ENCODE measurements around the gene ARMC5. TPM values are rescaled to one million over a fixed set of nuclear protein-coding genes. Genes with fewer than 3 reads are reported as not detected.

ARMC5 gene
- polyA plus RNA-seq, 2 of the 4 experiments (the other 2 are of a cell fraction): 3.2 to 6.1 TPM

DNA sequence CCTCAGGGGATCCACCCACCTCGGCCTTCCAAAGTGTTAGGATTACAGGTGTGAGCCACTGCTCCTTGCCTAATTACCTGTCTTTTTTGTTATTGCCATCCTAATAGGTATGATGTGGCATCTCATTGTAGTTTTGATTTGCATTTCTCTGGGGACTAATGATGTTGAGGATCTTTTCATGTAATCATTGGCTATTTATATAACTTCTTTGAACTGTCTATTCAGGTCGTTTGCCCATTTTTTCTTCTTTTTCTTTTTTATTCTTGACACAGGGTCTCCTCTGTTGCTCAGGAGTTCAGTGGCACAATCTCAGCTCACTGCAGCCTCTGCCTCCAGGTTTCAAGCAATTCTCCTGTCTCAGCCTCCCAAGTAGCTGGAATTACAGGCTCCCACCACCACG lies 11.3 kb downstream of the ARMC5 start:
- DNase-seq (ENCODE audit: low read depth in 1 of 2, low spot score in 1 of 2) (no peak), ATAC-seq (no peak), FAIRE-seq (no peak)
- TF ChIP-seq HOXA7 (CRISPR knock-in tag; IDR thresholded peaks at IDR 0.05) (no peak), EP300 (IDR thresholded peaks at IDR 0.05) (no peak), ESRRA (IDR thresholded peaks at IDR 0.05; ENCODE audit: borderline replicate concordance, low read length) (no peak), E2F6 (IDR thresholded peaks at IDR 0.05; ENCODE audit: borderline replicate concordance, low read depth) (no peak), JUNB (IDR thresholded peaks at IDR 0.05) (no peak), RNF2 (IDR thresholded peaks at IDR 0.05; ENCODE audit: borderline replicate concordance, low read depth) (no peak), HMGXB4 (CRISPR knock-in tag; IDR thresholded peaks at IDR 0.05; ENCODE audit: borderline replicate concordance) (no peak), MAFK (IDR thresholded peaks at IDR 0.05; ENCODE audit: partially characterized antibody) (no peak), KDM1A (IDR thresholded peaks at IDR 0.05; ENCODE audit: low read depth) (no peak), NR3C1 (IDR thresholded peaks at IDR 0.05) (no peak), GATA3 (IDR thresholded peaks at IDR 0.05; ENCODE audit: borderline replicate concordance) (no peak), CBX8 (IDR thresholded peaks at IDR 0.05) (no peak), BHLHE40 (IDR thresholded peaks at IDR 0.05; ENCODE audit: low read depth, low read length) (no peak), ZNF302 (CRISPR knock-in tag; IDR thresholded peaks at IDR 0.05) (no peak), NFE2L2 (conservative IDR thresholded peaks at IDR 0.05; ENCODE audit: low read length) (no peak), FOXS1 (CRISPR knock-in tag; IDR thresholded peaks at IDR 0.05) (no peak), EHF (CRISPR knock-in tag; IDR thresholded peaks at IDR 0.05) (no peak), RAD21 (conservative IDR thresholded peaks at IDR 0.05 in 1 of 2, IDR thresholded peaks at IDR 0.05 in 1 of 2) (no peak), ZC3H11A (IDR thresholded peaks at IDR 0.05) (no peak)
- POLR2A ChIA-PET: interaction anchor here (2.2 kb wide), 1 partner anchor 10 kb away, joined by 13 read pairs; no protein-coding TSS in a partner anchor
- CTCF ChIA-PET: interaction anchor here (4.8 kb wide), 1 partner anchor 11 kb away, joined by 28 read pairs; the partner anchor contains the start of gene ARMC5
- peaks cover 9% of the 10 kb centered on the region for H3K4me1 ChIP-seq
- no peak overlapping the region for H3K4me3 ChIP-seq
- peak overlapping the region in 1 of 2 experiments; percentile 99; a peak in 3 of 6 replicates for H3K27ac ChIP-seq
- peak overlapping the region; percentile 92; the same call in 1 of the 3 replicates for H3K4me2 ChIP-seq
- no peaks in the 10 kb centered on the region for H3K9me3 ChIP-seq
- 67% methylated on average over 3 of the region's 3 CpGs for WGBS (ENCODE audit: missing lambda C conversion rate)

DNA sequence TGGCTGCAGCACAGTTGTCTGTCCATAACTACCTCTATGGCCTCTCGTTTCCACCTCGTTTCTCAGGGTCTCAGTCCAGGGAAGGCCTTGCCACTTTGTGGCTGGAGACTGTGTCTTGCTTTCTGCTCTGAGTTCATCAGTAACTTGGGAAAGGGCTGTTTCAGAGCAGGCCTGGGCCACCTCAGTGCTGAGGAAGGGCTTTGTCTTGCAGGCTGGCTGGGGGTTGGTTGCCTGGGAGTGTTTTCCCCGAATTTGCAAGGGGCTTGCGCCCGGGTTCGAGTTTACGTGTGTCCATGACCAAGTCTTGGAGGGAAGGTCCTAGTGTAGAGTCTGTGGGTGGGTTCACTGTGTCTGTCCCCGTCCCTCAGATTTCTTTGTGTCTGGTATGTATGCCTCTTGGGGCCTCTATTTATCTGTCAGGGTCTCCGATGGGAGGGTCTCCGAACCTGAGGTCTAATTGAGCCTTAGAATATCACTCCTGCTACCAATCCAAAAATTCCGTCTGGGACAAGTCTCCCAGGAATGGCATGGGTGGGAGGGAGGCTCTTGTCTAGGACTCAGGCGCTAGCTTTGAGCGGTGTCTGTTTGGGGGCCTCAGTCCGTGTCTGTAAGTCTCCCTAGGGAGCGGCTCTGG lies 12.1 kb downstream of the ARMC5 start:
- Histone ChIP-seq H3K27ac (peak overlapping the region; percentile 94 to 99), H3K9me3 (no peaks in the 10 kb centered on the region), H3K4me1 (peaks cover 9% of the 10 kb centered on the region), H3K4me2 (peak overlapping the region; percentile 92), H3K4me3 (peak overlapping the region; percentile 84)
- POLR2A ChIA-PET: interaction anchor here (1.0 to 2.2 kb wide), 2 partner anchors 11 to 37 kb away, joined by 8 to 13 read pairs; partner anchors contain the start of gene RUSF1
- CTCF ChIA-PET: interaction anchor here (0.7 to 4.8 kb wide), 2 partner anchors 12 to 97 kb away, joined by 4 to 28 read pairs; partner anchors contain the start of gene ARMC5
- 64% methylated on average over 13 of the region's 15 CpGs for WGBS (ENCODE audit: missing lambda C conversion rate)
- no peak for FAIRE-seq
- ATAC-seq: no peak
- DNase-seq (ENCODE audit: low read depth in 1 of 2, low spot score in 1 of 2): no peak
- TF ChIP-seq EHMT2 (IDR thresholded peaks at IDR 0.05; ENCODE audit: low read depth): no peak
- no peak for TF ChIP-seq RFX5 (IDR thresholded peaks at IDR 0.05)
- TF ChIP-seq, protein P1, sequence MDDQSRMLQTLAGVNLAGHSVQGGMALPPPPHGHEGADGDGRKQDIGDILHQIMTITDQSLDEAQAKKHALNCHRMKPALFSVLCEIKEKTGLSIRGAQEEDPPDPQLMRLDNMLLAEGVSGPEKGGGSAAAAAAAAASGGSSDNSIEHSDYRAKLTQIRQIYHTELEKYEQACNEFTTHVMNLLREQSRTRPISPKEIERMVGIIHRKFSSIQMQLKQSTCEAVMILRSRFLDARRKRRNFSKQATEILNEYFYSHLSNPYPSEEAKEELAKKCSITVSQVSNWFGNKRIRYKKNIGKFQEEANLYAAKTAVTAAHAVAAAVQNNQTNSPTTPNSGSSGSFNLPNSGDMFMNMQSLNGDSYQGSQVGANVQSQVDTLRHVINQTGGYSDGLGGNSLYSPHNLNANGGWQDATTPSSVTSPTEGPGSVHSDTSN (IDR thresholded peaks at IDR 0.05): no peak
- TF ChIP-seq HOXB13 (CRISPR knock-in tag; IDR thresholded peaks at IDR 0.05; ENCODE audit: low read depth): no peak
- TF ChIP-seq MAZ (IDR thresholded peaks at IDR 0.05; ENCODE audit: borderline replicate concordance, low read depth, low read length): no peak
- TF ChIP-seq, protein P2, sequence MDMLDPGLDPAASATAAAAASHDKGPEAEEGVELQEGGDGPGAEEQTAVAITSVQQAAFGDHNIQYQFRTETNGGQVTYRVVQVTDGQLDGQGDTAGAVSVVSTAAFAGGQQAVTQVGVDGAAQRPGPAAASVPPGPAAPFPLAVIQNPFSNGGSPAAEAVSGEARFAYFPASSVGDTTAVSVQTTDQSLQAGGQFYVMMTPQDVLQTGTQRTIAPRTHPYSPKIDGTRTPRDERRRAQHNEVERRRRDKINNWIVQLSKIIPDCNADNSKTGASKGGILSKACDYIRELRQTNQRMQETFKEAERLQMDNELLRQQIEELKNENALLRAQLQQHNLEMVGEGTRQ (IDR thresholded peaks at IDR 0.05): no peak
- no peak for TF ChIP-seq KDM5A (IDR thresholded peaks at IDR 0.05)
- TF ChIP-seq TFCP2L1 (CRISPR knock-in tag; IDR thresholded peaks at IDR 0.05): no peak
- TF ChIP-seq RCOR1 (IDR thresholded peaks at IDR 0.05; ENCODE audit: low read depth, low read length): no peak

Measured in A549 (cell line).